HepG2 (cell line): Measurements from ENCODE around the gene ARIH2. TPM values are rescaled to one million over a fixed set of nuclear protein-coding genes. Genes with fewer than 3 reads are reported as not detected.

ENCODE experiments used
- CREB1 ChIP-seq, 2 experiments: fragments of 450-650 bp in 1 of 2; IDR thresholded peaks; 2 replicates each; pipeline ENCODE4 v1.6.1; 2016 to 2017; ENCODE audit warnings: control low read depth in 1 of 2, mild to moderate bottlenecking in 1 of 2, missing compliant biosample characterization in 1 of 2, missing genetic modification characterization in 1 of 2
- CREM ChIP-seq, 2 experiments: sonication (generic) in 1 of 2; formaldehyde crosslinking in 1 of 2; IDR thresholded peaks; 2 replicates each; pipeline versions ENCODE4 v1.4.0 to v1.6.1; 2016 to 2020; ENCODE audit warnings: antibody characterized with exemption in 1 of 2, mild to moderate bottlenecking in 1 of 2, missing genetic modification reagents in 1 of 2
- GPN1 ChIP-seq: sonication (generic); formaldehyde crosslinking; IDR thresholded peaks from 2 replicates; pipeline ENCODE4 v1.5.1; 2020; ENCODE audit warnings: missing genetic modification reagents, borderline replicate concordance
- HOXD1 ChIP-seq: sonication (generic); formaldehyde crosslinking; IDR thresholded peaks from 2 replicates; pipeline ENCODE4 v1.5.0; 2020; ENCODE audit warnings: missing genetic modification reagents
- KLF11 ChIP-seq: IDR thresholded peaks from 2 replicates; pipeline ENCODE4 v1.6.1; 2016; ENCODE audit warnings: missing compliant biosample characterization
- KLF13 ChIP-seq: sonication (generic); formaldehyde crosslinking; IDR thresholded peaks from 2 replicates; pipeline ENCODE4 v1.4.0; 2020; ENCODE audit warnings: mild to moderate bottlenecking, missing genetic modification reagents
- MED8 ChIP-seq: sonication (generic); formaldehyde crosslinking; IDR thresholded peaks from 2 replicates; pipeline ENCODE4 v1.8.1; 2023; ENCODE audit warnings: mild to moderate bottlenecking, missing genetic modification reagents; ENCODE audit not compliant: insufficient replicate concordance
- MXD4 ChIP-seq: IDR thresholded peaks from 2 replicates; pipeline ENCODE4 v1.6.1; 2016; ENCODE audit warnings: mild to moderate bottlenecking, missing biosample characterization, missing genetic modification reagents
- NR2F2 ChIP-seq: IDR thresholded peaks from 2 replicates; pipeline ENCODE4 v1.6.1; 2012; ENCODE audit warnings: low read depth, inconsistent platforms, borderline replicate concordance
- RBAK ChIP-seq: sonication (generic); formaldehyde crosslinking; IDR thresholded peaks from 2 replicates; pipeline ENCODE4 v1.5.1; 2020; ENCODE audit warnings: mild to moderate bottlenecking, missing genetic modification reagents
- SMAD1 ChIP-seq: sonication (generic); formaldehyde crosslinking; IDR thresholded peaks from 2 replicates; pipeline ENCODE4 v1.4.0; 2020; ENCODE audit warnings: missing genetic modification reagents, low read depth, mild to moderate bottlenecking, borderline replicate concordance
- THAP11 ChIP-seq: IDR thresholded peaks from 2 replicates; pipeline ENCODE4 v1.6.1; 2016; ENCODE audit warnings: missing biosample characterization, missing genetic modification reagents
- YY1 ChIP-seq: IDR thresholded peaks from 2 replicates; pipeline ENCODE4 v1.6.1; 2011; ENCODE audit warnings: low read length, low read depth, moderate library complexity, mild to moderate bottlenecking; ENCODE audit not compliant: insufficient read depth, insufficient replicate concordance
- ZNF235 ChIP-seq: sonication (generic); formaldehyde crosslinking; IDR thresholded peaks from 2 replicates; pipeline ENCODE4 v1.8.1; 2023; ENCODE audit warnings: mild to moderate bottlenecking, missing genetic modification reagents, borderline replicate concordance
- ZNF263 ChIP-seq: sonication (generic); formaldehyde crosslinking; IDR thresholded peaks from 2 replicates; pipeline ENCODE4 v1.4.0; 2020; ENCODE audit warnings: missing genetic modification reagents
- ZNF383 ChIP-seq: sonication (generic); formaldehyde crosslinking; IDR thresholded peaks from 2 replicates; pipeline ENCODE4 v1.4.0; 2020; ENCODE audit warnings: missing genetic modification reagents, mild to moderate bottlenecking, borderline replicate concordance
- ZNF460 ChIP-seq: sonication (generic); formaldehyde crosslinking; IDR thresholded peaks from 2 replicates; pipeline ENCODE4 v1.5.1; 2020; ENCODE audit warnings: missing genetic modification reagents, mild to moderate bottlenecking, borderline replicate concordance
- ZNF660 ChIP-seq: sonication (generic); formaldehyde crosslinking; IDR thresholded peaks from 2 replicates; pipeline ENCODE4 v1.5.1; 2020; ENCODE audit warnings: mild to moderate bottlenecking, low read depth, missing genetic modification reagents, borderline replicate concordance
- polyA plus RNA-seq, 8 experiments: library from polyadenylated mRNA; depleted of rRNA in 3 of 8; stranded (reverse) in 7 of 8; unstranded in 1 of 8; fragments of >200 nt; fragmentation: Illumina TruSeq in 4 of 8; extraction: Trizol in 4 of 8; gene quantifications; 2 replicates each; pipeline versions ENCODE4 v1.2.1 to v1.2.3, GENCODE V29; 2011 to 2016; ENCODE audit warnings: low read depth in 4 of 8, missing spikeins in 1 of 8, mixed read lengths in 1 of 8; ENCODE audit not compliant: insufficient read depth in 1 of 8
- total RNA-seq, 5 experiments: library from RNA; depleted of rRNA; stranded (reverse); fragments of >200 nt; fragmentation: Illumina TruSeq; extraction: Trizol; gene quantifications; 2 replicates each; pipeline ENCODE4 v1.2.3, GENCODE V29; 2016; ENCODE audit warnings: low read depth in 1 of 5
- TF ChIP-seq, protein P1 (sequence below): sonication (generic); formaldehyde crosslinking; IDR thresholded peaks from 2 replicates; pipeline ENCODE4 v1.8.0; 2022; ENCODE audit warnings: mild to moderate bottlenecking, missing genetic modification reagents, moderate library complexity
- TF ChIP-seq, protein P2 (sequence below): IDR thresholded peaks from 2 replicates; pipeline ENCODE4 v1.6.1; 2016; ENCODE audit warnings: low read depth, borderline replicate concordance
- TF ChIP-seq, protein P3 (sequence below): IDR thresholded peaks from 2 replicates; pipeline ENCODE4 v1.6.1; 2016; ENCODE audit warnings: control low read depth
- TF ChIP-seq, protein P4 (sequence below): sonication (generic); formaldehyde crosslinking; IDR thresholded peaks from 2 replicates; pipeline ENCODE4 v1.4.0; 2020; ENCODE audit warnings: missing genetic modification reagents, low read depth, mild to moderate bottlenecking, borderline replicate concordance
- TF ChIP-seq, protein P5 (sequence below): sonication (generic); formaldehyde crosslinking; IDR thresholded peaks from 2 replicates; pipeline ENCODE4 v1.5.1; 2020; ENCODE audit warnings: mild to moderate bottlenecking, moderate library complexity, missing genetic modification reagents

The ARIH2 gene
- total and polyA plus RNA-seq, 2 of the 13 experiments (the other 11 are each of a cell fraction or from before 2014, with no cell fraction given): 64.8 to 83.3 TPM

DNA sequence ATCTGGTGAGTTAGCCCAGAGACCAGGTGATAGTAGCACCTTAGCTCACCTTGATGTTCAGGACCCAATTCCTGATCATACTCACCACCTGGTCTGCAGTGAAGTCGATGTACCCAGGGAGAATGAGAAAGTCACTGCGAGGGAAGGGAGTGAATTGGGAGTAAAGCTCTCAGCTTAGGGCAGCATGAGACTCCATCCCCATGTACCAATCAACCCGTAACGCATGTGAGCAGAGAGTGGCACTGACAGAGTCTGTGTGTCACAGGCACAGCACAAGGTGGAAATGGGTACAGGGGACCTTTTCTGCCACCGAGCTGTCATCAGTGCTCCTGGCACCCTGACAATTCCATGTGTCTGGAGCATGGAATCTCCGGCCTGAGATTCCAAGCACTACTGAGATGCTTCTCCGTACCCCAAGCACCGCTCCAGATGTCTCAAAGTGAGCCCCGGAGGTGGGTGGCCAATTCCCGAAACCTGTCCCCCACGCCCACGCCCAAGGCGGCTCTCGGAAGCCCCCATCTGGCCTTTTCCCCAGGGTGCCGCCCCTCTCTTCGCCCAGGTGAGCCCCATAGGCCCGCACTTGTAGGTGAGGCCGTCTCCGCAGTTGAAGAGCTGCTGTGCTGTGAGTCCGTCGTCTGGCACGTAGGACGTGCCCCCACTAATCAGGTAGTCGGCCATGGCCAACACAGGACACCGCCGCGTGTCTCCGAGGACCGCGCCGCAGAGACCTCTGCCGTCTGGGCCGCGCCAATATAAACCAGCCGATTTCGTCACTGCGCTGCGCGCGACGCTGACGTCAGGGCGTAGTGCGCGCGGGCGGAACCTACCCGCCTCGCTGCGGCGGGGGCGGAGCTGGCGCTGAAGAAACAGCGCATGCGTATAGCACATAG is 110.3 kb downstream of the ARIH2 start, which contains the start of gene IMPDH2 (continued):
- peak; percentile 92; the same call in 1 of the 2 replicates for TF ChIP-seq SMAD1
- 0 out of 2 replicates have a peak, but pooled peaks have one; percentile 78 for TF ChIP-seq ZNF235
- TF ChIP-seq, protein P1, sequence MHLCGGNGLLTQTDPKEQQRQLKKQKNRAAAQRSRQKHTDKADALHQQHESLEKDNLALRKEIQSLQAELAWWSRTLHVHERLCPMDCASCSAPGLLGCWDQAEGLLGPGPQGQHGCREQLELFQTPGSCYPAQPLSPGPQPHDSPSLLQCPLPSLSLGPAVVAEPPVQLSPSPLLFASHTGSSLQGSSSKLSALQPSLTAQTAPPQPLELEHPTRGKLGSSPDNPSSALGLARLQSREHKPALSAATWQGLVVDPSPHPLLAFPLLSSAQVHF (CRISPR knock-in tag): no peak
- TF ChIP-seq KLF13 (CRISPR knock-in tag): no peak
- TF ChIP-seq RBAK (CRISPR knock-in tag): no peak
- peak; percentile 89 for TF ChIP-seq THAP11 (CRISPR knock-in tag)
- TF ChIP-seq MED8 (CRISPR knock-in tag): peak; percentile 65
- TF ChIP-seq KLF11 (CRISPR knock-in tag): peak; percentile 87
- TF ChIP-seq MXD4: peak; percentile 97
- no peak for TF ChIP-seq NR2F2
- TF ChIP-seq CREM (IDR thresholded peaks at IDR 0.05): peak; percentile 92
- TF ChIP-seq CREM (CRISPR knock-in tag; IDR thresholded peaks at IDR 0.05): peak; percentile 62
- TF ChIP-seq, protein P2, sequence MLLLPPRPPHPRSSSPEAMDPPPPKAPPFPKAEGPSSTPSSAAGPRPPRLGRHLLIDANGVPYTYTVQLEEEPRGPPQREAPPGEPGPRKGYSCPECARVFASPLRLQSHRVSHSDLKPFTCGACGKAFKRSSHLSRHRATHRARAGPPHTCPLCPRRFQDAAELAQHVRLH: peak; percentile 80; the same call in 1 of the 2 replicates
- TF ChIP-seq ZNF660 (CRISPR knock-in tag): no peak
- TF ChIP-seq ZNF460 (CRISPR knock-in tag): no peak
- TF ChIP-seq, protein P3, sequence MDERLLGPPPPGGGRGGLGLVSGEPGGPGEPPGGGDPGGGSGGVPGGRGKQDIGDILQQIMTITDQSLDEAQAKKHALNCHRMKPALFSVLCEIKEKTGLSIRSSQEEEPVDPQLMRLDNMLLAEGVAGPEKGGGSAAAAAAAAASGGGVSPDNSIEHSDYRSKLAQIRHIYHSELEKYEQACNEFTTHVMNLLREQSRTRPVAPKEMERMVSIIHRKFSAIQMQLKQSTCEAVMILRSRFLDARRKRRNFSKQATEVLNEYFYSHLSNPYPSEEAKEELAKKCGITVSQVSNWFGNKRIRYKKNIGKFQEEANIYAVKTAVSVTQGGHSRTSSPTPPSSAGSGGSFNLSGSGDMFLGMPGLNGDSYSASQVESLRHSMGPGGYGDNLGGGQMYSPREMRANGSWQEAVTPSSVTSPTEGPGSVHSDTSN (CRISPR knock-in tag): no peak
- TF ChIP-seq, protein P4, sequence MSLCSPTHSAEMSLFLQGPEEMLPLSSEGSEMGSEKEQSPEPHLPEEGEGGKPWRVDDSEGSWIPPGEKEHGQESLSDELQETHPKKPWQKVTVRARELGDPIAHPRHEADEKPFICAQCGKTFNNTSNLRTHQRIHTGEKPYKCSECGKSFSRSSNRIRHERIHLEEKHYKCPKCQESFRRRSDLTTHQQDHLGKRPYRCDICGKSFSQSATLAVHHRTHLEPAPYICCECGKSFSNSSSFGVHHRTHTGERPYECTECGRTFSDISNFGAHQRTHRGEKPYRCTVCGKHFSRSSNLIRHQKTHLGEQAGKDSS: peak; percentile 72; the same call in 1 of the 2 replicates
- peak; percentile 81 for TF ChIP-seq YY1
- TF ChIP-seq HOXD1 (CRISPR knock-in tag): peak; percentile 77
- peak; percentile 37; the same call in 1 of the 2 replicates for TF ChIP-seq GPN1 (CRISPR knock-in tag)
- TF ChIP-seq ZNF263 (CRISPR knock-in tag): no peak; the same call in 1 of the 2 replicates
- peak; percentile 97 for TF ChIP-seq CREB1 (IDR thresholded peaks at IDR 0.05)
- peak; percentile 96 for TF ChIP-seq CREB1 (CRISPR knock-in tag; IDR thresholded peaks at IDR 0.05)
- no peak for TF ChIP-seq ZNF383 (CRISPR knock-in tag)
- TF ChIP-seq, protein P5, sequence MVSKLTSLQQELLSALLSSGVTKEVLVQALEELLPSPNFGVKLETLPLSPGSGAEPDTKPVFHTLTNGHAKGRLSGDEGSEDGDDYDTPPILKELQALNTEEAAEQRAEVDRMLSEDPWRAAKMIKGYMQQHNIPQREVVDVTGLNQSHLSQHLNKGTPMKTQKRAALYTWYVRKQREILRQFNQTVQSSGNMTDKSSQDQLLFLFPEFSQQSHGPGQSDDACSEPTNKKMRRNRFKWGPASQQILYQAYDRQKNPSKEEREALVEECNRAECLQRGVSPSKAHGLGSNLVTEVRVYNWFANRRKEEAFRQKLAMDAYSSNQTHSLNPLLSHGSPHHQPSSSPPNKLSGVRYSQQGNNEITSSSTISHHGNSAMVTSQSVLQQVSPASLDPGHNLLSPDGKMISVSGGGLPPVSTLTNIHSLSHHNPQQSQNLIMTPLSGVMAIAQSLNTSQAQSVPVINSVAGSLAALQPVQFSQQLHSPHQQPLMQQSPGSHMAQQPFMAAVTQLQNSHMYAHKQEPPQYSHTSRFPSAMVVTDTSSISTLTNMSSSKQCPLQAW: no peak; the same call in 1 of the 2 replicates
